Fibroblast of the aortic adventitia (primary cell): ENCODE data around the gene SMAD7. TPM values are rescaled to one million over a fixed set of nuclear protein-coding genes. Genes with fewer than 3 reads are reported as not detected.
A peak's percentile ranks its signal among the peaks of the same experiment; 100 is the strongest.

ENCODE experiments used
- DNase-seq: peaks from one replicate; pipeline ENCODE4 v3.0.0-alpha.2; 2010; ENCODE audit warnings: low read depth
- H3K4me3 ChIP-seq: 2 replicates; pipeline ENCODE4 v1.5.1; 2011; ENCODE audit warnings: low read depth, mild to moderate bottlenecking, control low read depth, low read length, moderate library complexity
- total RNA-seq: library from RNA; depleted of rRNA; stranded (reverse); fragments of >200 nt; gene quantifications from 2 replicates; pipeline ENCODE4 v1.2.3, GENCODE V29; 2012; ENCODE audit warnings: low replicate concordance
- TF ChIP-seq, protein P1 (sequence below): IDR thresholded peaks from 2 replicates; pipeline ENCODE4 v1.5.1; 2011; ENCODE audit warnings: mild to moderate bottlenecking, low read length, control low read depth, inconsistent platforms; ENCODE audit not compliant: insufficient read depth

Gene SMAD7
- total RNA-seq, 1 donor: 27.2 TPM

DNA sequence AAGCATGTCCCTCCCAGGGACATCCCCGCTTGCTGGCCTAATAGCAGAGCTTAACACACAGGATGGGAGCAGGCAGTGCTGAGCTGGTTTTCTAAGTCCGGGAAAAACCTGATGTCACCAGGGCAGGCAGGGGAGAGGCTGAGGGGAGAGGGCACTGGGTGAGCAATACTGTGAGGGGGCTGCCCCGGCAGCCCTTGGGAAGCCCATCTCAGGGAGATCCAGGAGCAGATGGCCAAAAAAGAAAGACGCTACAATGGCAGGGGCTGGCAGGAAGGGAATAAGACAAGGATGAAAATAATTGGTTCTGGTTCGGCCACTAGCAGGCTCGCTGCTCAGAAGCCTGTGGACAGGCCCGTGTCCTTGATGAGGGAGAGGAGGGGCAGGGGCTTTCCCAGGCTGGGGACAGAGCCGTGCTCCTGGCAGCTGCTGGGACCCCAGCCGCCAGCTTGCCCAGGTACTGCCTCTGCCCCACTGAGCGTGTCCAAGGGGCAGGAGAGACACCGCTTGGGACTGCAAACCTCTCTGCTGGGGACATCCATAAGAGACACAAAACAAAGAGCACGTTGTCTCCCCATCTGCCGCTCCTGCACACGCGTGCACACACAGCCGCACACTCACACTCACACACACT lies 30.2 kb downstream of the SMAD7 start:
- TF ChIP-seq, protein P1, sequence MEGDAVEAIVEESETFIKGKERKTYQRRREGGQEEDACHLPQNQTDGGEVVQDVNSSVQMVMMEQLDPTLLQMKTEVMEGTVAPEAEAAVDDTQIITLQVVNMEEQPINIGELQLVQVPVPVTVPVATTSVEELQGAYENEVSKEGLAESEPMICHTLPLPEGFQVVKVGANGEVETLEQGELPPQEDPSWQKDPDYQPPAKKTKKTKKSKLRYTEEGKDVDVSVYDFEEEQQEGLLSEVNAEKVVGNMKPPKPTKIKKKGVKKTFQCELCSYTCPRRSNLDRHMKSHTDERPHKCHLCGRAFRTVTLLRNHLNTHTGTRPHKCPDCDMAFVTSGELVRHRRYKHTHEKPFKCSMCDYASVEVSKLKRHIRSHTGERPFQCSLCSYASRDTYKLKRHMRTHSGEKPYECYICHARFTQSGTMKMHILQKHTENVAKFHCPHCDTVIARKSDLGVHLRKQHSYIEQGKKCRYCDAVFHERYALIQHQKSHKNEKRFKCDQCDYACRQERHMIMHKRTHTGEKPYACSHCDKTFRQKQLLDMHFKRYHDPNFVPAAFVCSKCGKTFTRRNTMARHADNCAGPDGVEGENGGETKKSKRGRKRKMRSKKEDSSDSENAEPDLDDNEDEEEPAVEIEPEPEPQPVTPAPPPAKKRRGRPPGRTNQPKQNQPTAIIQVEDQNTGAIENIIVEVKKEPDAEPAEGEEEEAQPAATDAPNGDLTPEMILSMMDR: no peak
- DNase-seq: no peak
- no peak overlapping the region for H3K4me3 ChIP-seq

DNA sequence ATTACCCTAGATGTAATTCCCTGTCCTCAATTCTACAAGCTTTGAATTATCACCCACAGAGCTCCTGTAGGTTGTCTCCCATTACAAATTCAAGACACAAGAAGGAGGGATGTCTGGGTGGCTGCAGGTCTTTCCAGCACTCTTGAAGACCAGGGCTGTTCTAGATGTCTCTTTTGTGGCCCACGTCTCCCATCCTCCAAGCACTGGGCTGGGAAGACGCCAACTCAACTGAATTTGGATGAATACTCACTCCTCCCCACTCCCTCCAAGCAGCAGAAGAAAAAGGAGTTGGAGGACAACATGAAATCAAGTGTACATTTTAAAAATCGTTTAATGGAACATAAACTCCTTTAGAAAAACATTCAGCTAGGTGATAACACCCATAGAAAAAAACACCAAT lies 31.2 kb downstream of the SMAD7 start:
- DNase-seq: no peak
- TF ChIP-seq, protein P1: no peak
- H3K4me3 ChIP-seq: no peak overlapping the region

DNA sequence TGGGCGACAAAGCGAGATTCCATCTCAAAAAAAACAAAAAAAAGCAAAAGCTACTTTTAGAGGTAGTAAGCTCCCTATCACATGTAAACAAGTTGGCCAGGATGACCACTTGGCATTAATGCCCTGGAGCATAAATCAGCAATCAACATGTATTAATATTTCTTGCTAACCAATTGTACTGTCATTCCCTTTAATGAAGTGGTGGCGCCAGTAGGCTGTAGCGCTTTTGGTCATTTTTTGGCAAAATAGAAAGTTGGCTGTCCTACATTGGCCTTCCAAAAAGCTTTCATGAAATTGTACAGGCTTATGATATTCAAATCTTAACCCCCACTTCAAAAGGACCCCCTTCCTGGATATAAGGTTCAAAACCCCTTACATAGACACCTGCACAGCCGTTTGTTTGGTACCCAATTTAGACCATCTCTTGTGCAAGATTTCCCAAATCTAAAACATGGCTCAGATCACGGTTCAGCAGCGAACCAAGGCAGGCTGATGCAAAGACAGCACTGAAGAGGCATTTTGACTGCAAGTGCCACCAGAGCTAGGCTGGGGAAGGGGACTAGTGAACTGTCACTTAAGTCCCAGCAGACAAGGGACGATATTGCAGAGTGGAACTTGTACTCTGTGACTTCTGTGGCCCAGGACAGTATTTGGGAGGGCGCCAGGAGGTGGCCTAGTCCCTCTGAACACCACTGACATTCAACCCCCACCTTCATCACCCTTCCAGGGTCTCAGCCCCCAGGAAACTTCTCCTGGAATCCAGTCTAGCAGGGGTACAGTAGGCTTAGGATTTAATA lies 31.9 kb downstream of the SMAD7 start:
- no peak for DNase-seq
- TF ChIP-seq, protein P1: no peak
- H3K4me3 ChIP-seq: no peak overlapping the region

DNA sequence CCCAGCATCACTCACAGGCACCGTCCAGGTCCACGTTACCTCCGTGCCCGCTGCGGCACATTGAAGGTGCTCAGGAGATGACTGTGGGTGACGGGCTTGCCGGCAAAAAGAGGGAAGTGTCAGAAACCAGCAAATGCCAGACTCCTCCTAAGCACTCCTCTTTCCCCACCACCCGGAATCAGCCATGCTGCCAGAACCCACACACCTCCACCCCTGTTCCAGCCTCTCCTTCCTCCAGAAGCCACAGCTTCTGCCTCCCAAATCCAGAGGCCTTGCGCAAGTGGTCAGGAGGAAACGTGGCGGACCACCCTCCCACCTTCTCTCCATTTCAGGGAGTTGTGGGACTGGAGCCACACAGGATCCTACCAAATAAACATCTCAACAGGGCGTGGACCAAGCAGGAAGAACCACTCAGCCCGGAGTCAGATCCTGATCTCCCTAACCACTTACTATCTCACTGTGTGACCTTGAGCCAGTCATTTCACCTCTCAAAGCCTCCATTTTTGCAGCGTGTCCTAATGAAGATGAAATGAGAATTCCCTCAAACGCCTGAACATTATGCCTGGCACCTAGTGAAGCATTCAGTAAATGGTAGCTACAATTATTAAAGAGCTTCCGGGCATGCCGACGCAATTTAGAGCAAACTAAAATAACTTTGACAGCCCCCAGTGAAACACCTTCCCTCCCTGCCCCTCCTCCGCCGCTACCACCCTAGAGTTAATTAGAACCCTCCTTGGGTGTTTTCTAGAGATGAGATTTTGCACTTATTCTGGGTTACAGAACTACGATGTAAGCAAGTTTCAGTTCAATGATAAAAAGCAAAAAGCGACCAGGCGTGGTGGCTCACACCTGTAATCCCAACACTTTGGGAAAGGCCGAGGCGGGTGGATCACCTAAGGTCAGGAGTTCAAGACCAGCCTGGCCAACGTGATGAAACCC lies 32.9 kb downstream of the SMAD7 start:
- TF ChIP-seq, protein P1: no peak
- peak; percentile 20 for DNase-seq
- H3K4me3 ChIP-seq: no peak overlapping the region

DNA sequence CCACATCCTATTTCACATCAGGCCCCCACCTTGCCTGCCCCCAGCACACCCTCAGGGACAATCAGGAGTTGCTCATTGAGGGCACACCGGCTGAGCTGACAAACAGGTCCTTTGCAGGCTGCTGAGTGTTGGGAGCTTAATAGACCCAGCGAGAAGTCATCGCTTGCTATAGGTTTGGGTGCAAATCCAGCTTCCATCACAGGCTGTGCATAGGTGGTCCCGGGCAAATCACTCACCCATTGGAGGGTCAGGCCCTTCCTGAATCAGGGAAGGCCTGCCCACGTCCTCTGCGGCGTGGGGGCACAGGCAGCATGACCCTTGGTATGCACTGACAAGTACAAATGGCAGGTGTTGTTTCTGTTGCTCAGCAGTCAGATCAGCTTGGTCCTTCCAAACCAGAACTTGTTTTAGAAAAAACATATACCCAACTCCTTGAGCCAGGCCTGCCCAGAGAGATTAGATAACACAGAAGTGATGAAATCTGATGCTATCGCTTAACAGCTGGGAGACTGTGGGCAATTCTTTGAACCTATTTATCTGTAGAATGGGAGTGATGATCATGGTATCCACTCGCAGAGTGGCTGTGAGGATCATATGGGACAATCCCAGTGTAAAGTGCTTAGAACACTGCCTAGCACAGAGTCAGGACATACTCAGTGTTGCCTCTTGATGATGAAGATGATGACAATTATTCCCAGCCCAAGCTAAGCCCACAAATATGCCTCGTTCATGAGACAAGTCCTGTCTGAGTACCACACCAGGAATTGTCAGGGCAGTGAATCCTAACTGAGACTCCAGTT lies 34.9 kb downstream of the SMAD7 start:
- H3K4me3 ChIP-seq: no peak overlapping the region
- TF ChIP-seq, protein P1: no peak
- DNase-seq: peak; percentile 66
